Prostate gland (tissue), 2 donors: ENCODE results near the gene TP53BP2. TPM values are rescaled to one million over a fixed set of nuclear protein-coding genes. Genes with fewer than 3 reads are reported as not detected.

Source experiments
- DNase-seq: peaks from one replicate; pipeline ENCODE4 v3.0.0-alpha.2; 2019; ENCODE audit warnings: low spot score
- H3K27ac ChIP-seq, 2 donors: fragments of 200-600 bp; sonication (generic); 2 replicates each; pipeline ENCODE4 v1.5.1; 2017 to 2019
- H3K27me3 ChIP-seq: fragments of 200-600 bp; sonication (generic); replicated peaks from 2 replicates; pipeline ENCODE4 v1.5.1; 2019; ENCODE audit not compliant: insufficient read depth
- H3K36me3 ChIP-seq, 2 donors: fragments of 200-600 bp; sonication (generic); 1 replicate in 1 of 2; 2 replicates in 1 of 2; pipeline versions ENCODE4 v1.5.1 to v1.8.1; 2017 to 2019
- H3K4me1 ChIP-seq: fragments of 200-600 bp; sonication (generic); replicated peaks from 2 replicates; pipeline ENCODE4 v1.5.1; 2019
- H3K4me3 ChIP-seq, 2 donors: fragments of 200-600 bp; sonication (generic); 2 replicates each; pipeline ENCODE4 v1.5.1; 2017 to 2019
- H3K9me3 ChIP-seq: fragments of 200-600 bp; sonication (generic); 2 replicates; pipeline ENCODE4 v1.5.1; 2017
- POLR2A ChIP-seq: fragments of 450-650 bp; IDR thresholded peaks from one replicate; pipeline ENCODE4 v1.6.1; 2016; ENCODE audit warnings: antibody characterized with exemption, mild to moderate bottlenecking
- POLR2AphosphoS5 ChIP-seq: sonication (generic); formaldehyde crosslinking; IDR thresholded peaks from one replicate; pipeline ENCODE4 v1.6.1; 2017; ENCODE audit warnings: antibody characterized with exemption
- WGBS: methylation state at CpG from one replicate; pipeline ENCODE4 v1.1.5; 2018; 5-methylcytosine and 5-hydroxymethylcytosine counted together
- intact Hi-C: fragments of 100-400 bp; cut with DNase I; formaldehyde crosslinking; loops from one replicate; pipeline ENCODE4 v1.14.2; 2022
- total RNA-seq, 2 donors: library from RNA; depleted of rRNA; stranded (reverse); fragments of >200 nt; gene quantifications; one replicate each; pipeline ENCODE4 v1.1.0, GENCODE V29; 2016
- TF ChIP-seq, protein P1 (sequence below), 4 experiments: fragments of 200-600 bp in 2 of 4; fragments of 450-650 bp in 2 of 4; sonication (generic) in 2 of 4; IDR thresholded peaks; 1 replicate in 3 of 4; 2 replicates in 1 of 4; pipeline ENCODE4 v1.5.1; 2016 to 2019; ENCODE audit warnings: antibody characterized with exemption in 4 of 4, mild to moderate bottlenecking in 2 of 4, moderate library complexity in 2 of 4

The TP53BP2 gene
- total RNA-seq, 2 donors from 2014 or later, result 28.0 to 103 TPM

DNA sequence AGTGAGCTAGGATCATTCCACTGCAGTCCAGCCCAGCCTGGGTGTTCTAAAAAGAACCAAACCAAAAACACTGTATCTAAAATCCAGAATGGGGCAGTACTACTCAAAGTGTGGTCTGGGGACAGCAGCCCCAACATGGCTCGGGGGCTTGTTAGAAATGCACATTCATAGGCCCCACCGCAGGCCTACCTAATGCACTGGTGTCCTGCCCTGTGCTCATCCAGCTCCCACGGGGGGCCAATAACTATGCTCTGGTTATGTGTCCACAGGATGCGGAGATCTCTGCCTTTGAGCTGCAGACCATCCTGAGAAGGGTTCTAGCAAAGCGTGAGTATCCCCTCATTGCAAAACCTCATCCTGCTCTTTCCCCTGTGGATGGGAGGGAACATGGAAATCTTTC lies 81.9 kb downstream of the TP53BP2 start:
- intact Hi-C loops, result no loop called here
- H3K4me3 ChIP-seq, result no peak overlapping the region
- no peak overlapping the region for H3K27ac ChIP-seq
- no peak for DNase-seq
- H3K4me1 ChIP-seq, result no peaks in the 10 kb centered on the region
- TF ChIP-seq POLR2AphosphoS5 (no peak), POLR2A (no peak)
- TF ChIP-seq, protein P1, sequence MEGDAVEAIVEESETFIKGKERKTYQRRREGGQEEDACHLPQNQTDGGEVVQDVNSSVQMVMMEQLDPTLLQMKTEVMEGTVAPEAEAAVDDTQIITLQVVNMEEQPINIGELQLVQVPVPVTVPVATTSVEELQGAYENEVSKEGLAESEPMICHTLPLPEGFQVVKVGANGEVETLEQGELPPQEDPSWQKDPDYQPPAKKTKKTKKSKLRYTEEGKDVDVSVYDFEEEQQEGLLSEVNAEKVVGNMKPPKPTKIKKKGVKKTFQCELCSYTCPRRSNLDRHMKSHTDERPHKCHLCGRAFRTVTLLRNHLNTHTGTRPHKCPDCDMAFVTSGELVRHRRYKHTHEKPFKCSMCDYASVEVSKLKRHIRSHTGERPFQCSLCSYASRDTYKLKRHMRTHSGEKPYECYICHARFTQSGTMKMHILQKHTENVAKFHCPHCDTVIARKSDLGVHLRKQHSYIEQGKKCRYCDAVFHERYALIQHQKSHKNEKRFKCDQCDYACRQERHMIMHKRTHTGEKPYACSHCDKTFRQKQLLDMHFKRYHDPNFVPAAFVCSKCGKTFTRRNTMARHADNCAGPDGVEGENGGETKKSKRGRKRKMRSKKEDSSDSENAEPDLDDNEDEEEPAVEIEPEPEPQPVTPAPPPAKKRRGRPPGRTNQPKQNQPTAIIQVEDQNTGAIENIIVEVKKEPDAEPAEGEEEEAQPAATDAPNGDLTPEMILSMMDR (IDR thresholded peaks at IDR 0.05), result no peak
- H3K27me3 ChIP-seq, result no peaks in the 10 kb centered on the region
- 95% methylated on average over 5 of the region's 5 CpGs for WGBS
- H3K36me3 ChIP-seq, result no peaks in the 10 kb centered on the region
- H3K9me3 ChIP-seq, result no peaks in the 10 kb centered on the region

DNA sequence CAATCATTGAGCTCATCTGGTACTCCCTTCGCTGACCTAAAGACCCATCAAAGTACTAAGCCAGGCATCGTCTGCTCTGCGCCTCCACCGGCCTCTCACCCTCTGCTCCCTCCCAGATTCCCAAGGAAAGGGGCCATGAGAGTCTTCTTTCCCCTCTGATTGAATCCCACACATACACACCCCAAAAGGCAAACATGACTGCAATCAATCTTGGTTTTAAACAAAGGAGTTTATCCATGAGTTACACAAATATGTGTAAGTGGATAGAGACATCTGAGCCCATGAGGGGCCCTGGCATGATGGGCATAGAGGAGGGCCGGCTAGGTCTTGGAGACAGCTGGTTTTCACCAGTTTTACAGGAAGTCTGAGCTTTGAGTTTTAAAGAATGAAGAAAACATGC lies 82.5 kb downstream of the TP53BP2 start:
- Histone ChIP-seq H3K4me1 (no peaks in the 10 kb centered on the region), H3K27ac (no peak overlapping the region), H3K36me3 (no peaks in the 10 kb centered on the region), H3K27me3 (no peaks in the 10 kb centered on the region), H3K4me3 (no peak overlapping the region), H3K9me3 (no peaks in the 10 kb centered on the region)
- TF ChIP-seq POLR2AphosphoS5, result no peak
- TF ChIP-seq, protein P1 (IDR thresholded peaks at IDR 0.05), result no peak
- no peak for TF ChIP-seq POLR2A
- intact Hi-C loops, result no loop called here
- DNase-seq, result no peak
- WGBS, result 90% methylated on average over 5 of the region's 5 CpGs

DNA sequence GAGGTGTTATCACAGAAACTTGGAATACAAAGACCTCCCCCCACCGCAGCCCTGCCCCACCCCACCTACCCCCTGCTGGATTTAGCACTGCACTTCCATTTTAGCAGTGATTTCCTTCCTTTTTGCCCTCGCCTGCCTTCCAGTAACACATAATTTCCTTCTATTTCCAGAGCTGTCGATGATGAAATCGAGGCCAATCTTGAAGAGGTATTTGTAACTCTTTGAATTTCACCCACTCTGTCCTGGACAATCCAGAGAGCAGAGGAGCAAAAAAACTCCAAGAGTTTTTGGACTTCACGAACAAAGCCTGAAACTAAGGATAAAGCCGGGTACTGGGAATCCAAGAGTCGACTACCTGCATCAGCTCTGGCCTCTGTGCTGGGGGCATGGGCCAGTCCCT lies 84.3 kb downstream of the TP53BP2 start:
- H3K27me3 ChIP-seq, result no peaks in the 10 kb centered on the region
- DNase-seq, result no peak
- TF ChIP-seq, protein P1 (IDR thresholded peaks at IDR 0.05), result no peak
- TF ChIP-seq POLR2AphosphoS5 (no peak), POLR2A (no peak)
- H3K36me3 ChIP-seq, result no peaks in the 10 kb centered on the region
- no peak overlapping the region for H3K4me3 ChIP-seq
- WGBS, result 88% methylated on average over 7 of the region's 7 CpGs
- intact Hi-C loops, result no loop called here
- H3K27ac ChIP-seq, result no peak overlapping the region
- no peaks in the 10 kb centered on the region for H3K4me1 ChIP-seq
- no peaks in the 10 kb centered on the region for H3K9me3 ChIP-seq

DNA sequence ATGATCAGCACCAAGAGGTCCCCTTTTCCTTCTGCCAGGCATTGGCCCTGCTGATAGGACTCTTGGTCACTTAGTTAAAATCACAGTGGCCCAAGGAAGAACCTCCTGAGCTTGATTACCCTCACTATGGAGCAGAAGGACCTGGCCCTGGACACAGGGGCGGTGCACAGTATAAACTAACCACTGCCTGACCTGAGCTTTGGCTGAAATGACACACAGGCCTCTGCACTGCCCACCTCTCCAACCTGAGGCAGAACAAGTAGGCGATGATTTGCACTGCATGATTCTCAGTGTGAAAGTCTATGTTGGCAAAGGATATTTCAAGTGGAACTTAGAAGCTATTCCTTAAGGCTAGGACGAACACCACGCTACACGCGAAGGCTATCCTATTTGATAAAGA lies 84.9 kb downstream of the TP53BP2 start:
- no peaks in the 10 kb centered on the region for H3K4me1 ChIP-seq
- H3K36me3 ChIP-seq, result no peaks in the 10 kb centered on the region
- no peak for TF ChIP-seq POLR2A
- TF ChIP-seq, protein P1 (IDR thresholded peaks at IDR 0.05), result no peak
- no peak for TF ChIP-seq POLR2AphosphoS5
- H3K27ac ChIP-seq, result no peak overlapping the region
- 81% methylated on average over 6 of the region's 6 CpGs for WGBS
- no peaks in the 10 kb centered on the region for H3K9me3 ChIP-seq
- H3K27me3 ChIP-seq, result no peaks in the 10 kb centered on the region
- intact Hi-C loops, result no loop called here
- no peak overlapping the region for H3K4me3 ChIP-seq
- DNase-seq, result no peak

DNA sequence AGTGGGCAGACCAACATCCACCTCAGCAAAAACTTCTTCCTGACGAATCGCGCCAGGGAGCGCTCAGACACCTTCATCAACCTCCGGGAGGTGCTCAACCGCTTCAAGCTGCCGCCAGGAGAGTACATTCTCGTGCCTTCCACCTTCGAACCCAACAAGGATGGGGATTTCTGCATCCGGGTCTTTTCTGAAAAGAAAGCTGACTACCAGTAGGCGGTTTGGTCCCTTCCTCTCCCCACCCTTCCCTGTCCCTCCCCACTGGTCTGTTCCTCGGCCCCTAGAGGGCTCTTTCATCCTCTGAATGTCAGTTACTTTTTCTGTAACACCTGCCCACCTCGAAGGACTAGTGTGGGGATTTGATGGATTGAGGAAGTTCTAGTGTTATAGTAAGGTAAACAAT lies 86.5 kb downstream of the TP53BP2 start:
- Histone ChIP-seq H3K36me3 (no peaks in the 10 kb centered on the region), H3K4me1 (no peaks in the 10 kb centered on the region), H3K27me3 (no peaks in the 10 kb centered on the region), H3K4me3 (no peak overlapping the region), H3K27ac (no peak overlapping the region), H3K9me3 (no peaks in the 10 kb centered on the region)
- no peak for TF ChIP-seq POLR2AphosphoS5
- TF ChIP-seq, protein P1 (IDR thresholded peaks at IDR 0.05), result no peak
- no peak for TF ChIP-seq POLR2A
- 86% methylated on average over 13 of the region's 13 CpGs for WGBS
- DNase-seq, result no peak
- intact Hi-C loops, result no loop called here
